HEK293 (cell line): ENCODE results near the gene TTC23L.

Experiments used
- CTCF ChIP-seq: fragments of 450-650 bp; formaldehyde crosslinking; IDR thresholded peaks from 2 replicates; pipeline ENCODE4 v1.5.1; 2016; ENCODE audit warnings: missing biosample characterization, missing genetic modification characterization
- GFI1B ChIP-seq: fragments of 450-650 bp; formaldehyde crosslinking; IDR thresholded peaks from 2 replicates; pipeline ENCODE4 v1.5.1; 2016; ENCODE audit warnings: missing biosample characterization, missing genetic modification characterization
- RBAK ChIP-seq: fragments of 450-650 bp; formaldehyde crosslinking; IDR thresholded peaks from 2 replicates; pipeline ENCODE4 v1.5.1; 2016; ENCODE audit warnings: missing biosample characterization, missing genetic modification characterization
- YY1 ChIP-seq: fragments of 450-650 bp; formaldehyde crosslinking; IDR thresholded peaks from 2 replicates; pipeline ENCODE4 v1.5.1; 2018; ENCODE audit warnings: missing biosample characterization, missing genetic modification characterization
- ZNF169 ChIP-seq: fragments of 450-650 bp; formaldehyde crosslinking; IDR thresholded peaks from 2 replicates; pipeline ENCODE4 v1.5.1; 2016; ENCODE audit warnings: missing biosample characterization, missing genetic modification characterization

- TF ChIP-seq CTCF (no peak), YY1 (tag by site-specific recombination) (no peak), ZNF169 (no peak), RBAK (tag by site-specific recombination) (no peak), GFI1B (tag by site-specific recombination) (no peak)
Observed at GRCh38 chr5:34847552-34847951, 8.6 kb downstream of the TTC23L start.
